VCaP (cell line): ENCODE data around the gene LRRC14B.
"Not testable (repeated sequence)": the region's sequence is repeated elsewhere in the genome, so short reads cannot be mapped to it uniquely, and the experiment has no call there.

Experiments used
- H3K27ac ChIP-seq: fragments of 450-650 bp; 2 replicates; pipeline ENCODE4 v1.5.1; 2017
- TF ChIP-seq, protein P1 (sequence below): fragments of 450-650 bp; conservative IDR thresholded peaks from 2 replicates; pipeline ENCODE4 v1.5.1; 2017; ENCODE audit warnings: mild to moderate bottlenecking, moderate library complexity

LRRC14B gene

DNA sequence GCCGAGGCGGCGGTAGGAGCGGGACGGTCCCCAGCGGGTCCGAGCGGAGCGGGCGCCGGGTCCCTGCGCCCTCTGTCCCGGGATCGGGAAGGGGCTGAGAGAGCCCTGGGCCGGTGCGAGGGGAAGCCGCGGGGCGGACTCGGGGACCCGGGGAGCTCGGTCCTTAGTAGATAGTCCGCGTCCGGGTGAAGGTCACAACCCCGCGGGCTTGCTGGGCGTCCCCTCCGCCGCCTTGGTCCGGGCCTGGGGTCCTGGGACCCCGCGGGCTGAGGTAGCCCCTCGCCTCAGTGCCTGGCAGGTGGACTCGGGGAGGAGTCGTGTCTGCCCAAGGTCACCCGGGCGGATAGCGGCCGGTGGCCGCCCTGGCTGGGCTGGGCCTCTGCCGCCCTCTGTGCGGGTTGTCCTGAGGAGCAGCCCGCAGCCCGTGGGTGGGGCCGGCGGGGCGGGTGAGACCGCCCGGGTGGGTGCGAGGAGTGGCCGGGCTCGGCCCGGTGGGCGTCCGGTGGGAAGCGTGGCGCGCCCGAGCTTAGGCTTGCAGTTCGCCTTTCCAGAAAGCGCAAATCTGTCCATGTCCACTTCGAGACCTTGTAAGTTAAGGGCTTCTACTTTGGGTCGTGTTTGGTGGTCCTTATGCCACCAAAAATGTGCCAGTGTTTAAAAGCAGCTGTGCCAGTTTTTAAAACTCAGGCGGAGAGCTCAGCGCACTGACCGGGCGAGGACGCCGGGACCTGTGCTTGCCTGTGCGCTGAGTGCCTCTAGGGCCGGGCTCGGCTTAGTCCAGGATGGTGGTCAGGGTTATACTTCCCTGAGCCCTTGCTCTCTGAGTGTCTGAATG, 27.4 kb downstream of the LRRC14B start:
- peak overlapping the region; percentile 81 for H3K27ac ChIP-seq
- TF ChIP-seq, protein P1, sequence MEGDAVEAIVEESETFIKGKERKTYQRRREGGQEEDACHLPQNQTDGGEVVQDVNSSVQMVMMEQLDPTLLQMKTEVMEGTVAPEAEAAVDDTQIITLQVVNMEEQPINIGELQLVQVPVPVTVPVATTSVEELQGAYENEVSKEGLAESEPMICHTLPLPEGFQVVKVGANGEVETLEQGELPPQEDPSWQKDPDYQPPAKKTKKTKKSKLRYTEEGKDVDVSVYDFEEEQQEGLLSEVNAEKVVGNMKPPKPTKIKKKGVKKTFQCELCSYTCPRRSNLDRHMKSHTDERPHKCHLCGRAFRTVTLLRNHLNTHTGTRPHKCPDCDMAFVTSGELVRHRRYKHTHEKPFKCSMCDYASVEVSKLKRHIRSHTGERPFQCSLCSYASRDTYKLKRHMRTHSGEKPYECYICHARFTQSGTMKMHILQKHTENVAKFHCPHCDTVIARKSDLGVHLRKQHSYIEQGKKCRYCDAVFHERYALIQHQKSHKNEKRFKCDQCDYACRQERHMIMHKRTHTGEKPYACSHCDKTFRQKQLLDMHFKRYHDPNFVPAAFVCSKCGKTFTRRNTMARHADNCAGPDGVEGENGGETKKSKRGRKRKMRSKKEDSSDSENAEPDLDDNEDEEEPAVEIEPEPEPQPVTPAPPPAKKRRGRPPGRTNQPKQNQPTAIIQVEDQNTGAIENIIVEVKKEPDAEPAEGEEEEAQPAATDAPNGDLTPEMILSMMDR: no peak

DNA sequence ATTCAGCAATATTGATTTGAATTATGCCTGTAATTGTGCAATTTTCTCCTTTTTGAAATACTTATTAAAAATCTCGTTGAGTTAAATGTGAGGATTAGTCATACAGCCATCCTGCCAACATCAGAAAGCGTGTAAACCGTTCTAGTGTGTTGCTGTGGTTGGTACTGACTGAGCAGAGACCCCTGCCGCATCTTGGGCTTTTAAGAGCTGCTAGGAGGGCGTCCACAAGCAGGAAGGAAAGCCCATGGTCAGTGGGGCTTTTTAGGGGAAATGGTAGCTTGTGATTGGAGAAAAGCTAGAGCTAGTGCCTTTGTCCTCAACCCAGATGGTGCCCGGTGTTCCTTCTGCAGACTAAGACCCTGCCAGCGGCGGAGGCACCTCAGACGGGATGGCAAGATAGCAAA, 28.2 kb downstream of the LRRC14B start:
- peak overlapping the region; percentile 81 for H3K27ac ChIP-seq
- TF ChIP-seq, protein P1: no peak

DNA sequence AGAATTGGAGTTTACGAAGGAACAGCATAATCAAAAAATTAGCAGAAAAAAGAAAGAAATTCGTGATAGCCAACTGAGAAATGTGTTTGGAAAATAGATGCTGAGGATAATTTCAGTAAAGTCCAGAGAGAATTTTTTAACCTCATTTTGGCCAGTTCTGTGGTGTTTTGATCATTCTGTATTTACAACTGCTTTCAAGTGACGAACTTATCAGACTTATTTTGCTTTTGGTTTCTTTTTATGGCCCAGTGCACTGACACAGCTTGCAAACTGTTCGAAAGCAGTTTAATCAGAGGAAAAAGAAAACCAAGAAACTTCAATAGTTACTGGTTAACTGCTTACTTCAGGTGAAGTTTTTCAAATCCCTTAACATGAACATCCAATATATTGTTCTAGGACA, 28.7 kb downstream of the LRRC14B start:
- H3K27ac ChIP-seq: peak overlapping the region; percentile 81; the same call in 1 of the 2 replicates
- TF ChIP-seq, protein P1: no peak

DNA sequence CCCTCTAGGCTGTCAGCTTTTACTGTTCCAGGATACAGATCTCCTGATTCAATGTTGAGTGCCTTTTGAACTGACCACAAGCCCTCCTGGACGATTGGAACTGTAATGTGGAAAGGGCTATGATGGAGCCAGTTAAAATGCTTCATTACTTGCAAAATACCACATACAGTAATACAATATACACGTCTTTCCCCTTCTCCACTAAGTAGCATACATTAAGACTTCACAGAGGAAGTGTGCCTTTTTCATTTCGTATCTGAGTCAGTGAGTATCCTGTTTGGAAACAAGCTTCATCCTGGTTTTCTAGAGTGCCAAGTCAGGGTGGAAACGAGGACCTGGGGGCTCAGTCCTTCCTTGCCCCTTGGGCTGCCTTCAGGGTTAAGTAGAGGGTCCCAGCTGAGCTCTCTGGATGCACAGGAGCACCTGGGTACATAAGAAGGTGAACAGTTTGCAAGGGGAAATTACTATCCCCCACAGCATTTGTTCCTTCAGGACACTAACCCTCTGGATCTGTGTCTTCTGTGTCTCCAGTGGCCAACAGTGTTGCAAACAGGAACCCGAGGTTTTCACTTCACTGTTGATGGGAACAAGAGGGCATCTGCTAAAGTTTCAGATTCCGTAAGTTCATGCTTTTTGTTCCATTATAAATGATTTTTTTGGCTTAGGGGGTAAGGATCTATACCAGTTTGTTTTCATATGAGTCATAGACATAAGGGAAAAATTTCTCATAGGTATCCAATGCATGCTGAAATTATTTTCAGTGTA, 31.8 kb downstream of the LRRC14B start:
- not testable (repeated sequence) for H3K27ac ChIP-seq

DNA sequence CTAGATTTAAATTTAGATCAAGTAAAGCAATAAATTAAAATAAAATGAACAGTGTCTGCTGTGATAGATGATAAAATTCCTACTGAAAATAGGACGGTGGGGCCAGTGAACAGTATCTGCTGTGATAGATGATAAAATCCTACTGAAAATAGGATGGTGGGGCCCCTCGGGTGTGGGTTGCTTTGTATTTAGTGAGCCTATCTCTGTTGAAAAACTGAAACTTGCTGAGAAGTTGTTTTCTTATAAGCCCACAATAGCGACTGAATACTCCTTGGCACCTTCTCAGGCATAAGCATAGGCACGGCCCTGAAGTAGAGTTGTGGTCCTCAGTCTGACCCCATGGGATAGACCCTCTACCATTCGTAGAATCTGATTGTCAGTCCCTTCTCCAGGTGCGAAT, 32.5 kb downstream of the LRRC14B start:
- TF ChIP-seq, protein P1: no peak

DNA sequence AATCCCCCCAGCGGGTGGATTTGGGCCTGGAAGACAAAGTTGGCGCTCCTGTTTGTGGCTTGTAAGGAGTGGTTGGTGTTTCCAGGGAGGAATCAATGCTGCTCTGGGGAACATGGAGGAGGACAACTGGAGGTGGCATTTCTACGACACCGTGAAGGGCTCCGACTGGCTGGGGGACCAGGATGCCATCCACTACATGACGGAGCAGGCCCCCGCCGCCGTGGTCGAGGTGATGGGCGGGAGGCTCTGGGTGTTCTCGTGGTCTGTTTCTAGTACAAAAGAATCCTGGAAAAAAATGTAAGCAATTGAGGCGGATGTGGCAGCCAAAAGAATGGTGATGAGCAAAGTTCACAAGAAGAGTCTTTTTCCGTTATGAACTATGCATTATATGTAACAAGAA, 34.0 kb downstream of the LRRC14B start:
- TF ChIP-seq, protein P1: no peak
- no peak overlapping the region for H3K27ac ChIP-seq

More for the DNA sequence above, 32.5 kb downstream of the LRRC14B start:
- no peak overlapping the region for H3K27ac ChIP-seq

DNA sequence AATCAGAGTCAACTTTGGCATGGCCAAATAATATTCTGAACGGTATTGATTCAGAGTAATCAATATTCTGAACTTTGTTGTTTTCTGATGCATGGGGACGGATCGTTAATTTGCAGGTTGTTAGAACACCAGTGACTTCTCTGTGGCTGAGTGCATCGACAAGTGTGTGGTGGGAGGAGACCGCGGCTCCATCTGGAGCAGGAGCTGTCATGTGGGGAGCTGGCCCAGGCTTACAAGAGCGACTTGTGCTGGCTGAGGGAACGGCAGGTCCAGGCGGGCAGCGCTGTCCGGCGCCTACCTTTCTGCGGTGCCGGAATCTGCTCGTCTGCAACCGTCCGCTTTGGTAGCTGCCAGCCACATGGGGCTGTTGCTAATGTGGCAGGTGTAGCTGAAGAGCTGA, 36.1 kb downstream of the LRRC14B start:
- not testable (repeated sequence) for H3K27ac ChIP-seq

DNA sequence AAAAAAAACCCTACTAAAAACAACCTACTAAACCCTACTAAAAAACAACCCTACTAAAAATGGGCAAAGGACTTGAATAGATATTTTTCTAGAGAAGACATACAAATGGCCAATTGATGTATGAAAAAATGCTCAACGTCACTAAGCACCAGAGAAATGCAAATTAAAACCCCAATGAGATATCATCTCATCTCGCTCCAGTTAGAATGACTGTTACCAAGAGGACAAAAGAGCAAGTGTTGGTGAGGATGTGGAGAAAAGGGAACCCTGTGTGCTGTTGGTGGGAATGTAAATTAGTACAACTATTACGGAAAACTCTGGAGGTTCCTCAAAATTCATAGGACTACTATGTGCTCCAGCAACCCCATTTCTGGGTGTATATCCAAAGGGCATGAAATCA, 37.6 kb downstream of the LRRC14B start:
- TF ChIP-seq, protein P1: no peak
- H3K27ac ChIP-seq: no peak overlapping the region
